GM23338 (cell line): ENCODE measurements around the gene ARL15. TPM values are rescaled to one million over a fixed set of nuclear protein-coding genes. Genes with fewer than 3 reads are reported as not detected.

ENCODE experiments used
- ATAC-seq: fragments of 200-7000 bp; cut with Tn5 transposase; 3 replicates; pipeline ENCODE4 v1.9.1; 2020
- DNase-seq: peaks from one replicate; pipeline ENCODE4 v3.0.0-alpha.2; 2015; ENCODE audit warnings: low spot score
- H2AFZ ChIP-seq: fragments of 200-600 bp; sonication (generic); 2 replicates; pipeline ENCODE4 v1.8.0; 2016; ENCODE audit warnings: antibody characterized with exemption, mild to moderate bottlenecking, moderate library complexity
- H3F3A ChIP-seq: fragments of 200-600 bp; sonication (generic); replicated peaks from 2 replicates; pipeline ENCODE4 v1.8.0; 2017; ENCODE audit warnings: antibody characterized with exemption, mixed run types, low read depth
- H3K27ac ChIP-seq: fragments of 200-600 bp; sonication (generic); 2 replicates; pipeline ENCODE4 v1.6.1; 2016; ENCODE audit warnings: low read depth
- H3K27me3 ChIP-seq: fragments of 200-600 bp; sonication (generic); 2 replicates; pipeline ENCODE4 v1.8.0; 2016; ENCODE audit warnings: mild to moderate bottlenecking, mixed run types, moderate library complexity; ENCODE audit not compliant: insufficient read depth
- H3K36me3 ChIP-seq: fragments of 200-600 bp; sonication (generic); 2 replicates; pipeline ENCODE4 v1.8.0; 2016; ENCODE audit warnings: mild to moderate bottlenecking; ENCODE audit not compliant: insufficient read depth
- H3K4me1 ChIP-seq: fragments of 200-600 bp; sonication (generic); 2 replicates; pipeline ENCODE4 v1.8.0; 2016; ENCODE audit warnings: mild to moderate bottlenecking, moderate library complexity; ENCODE audit not compliant: insufficient read depth
- H3K4me2 ChIP-seq: fragments of 200-600 bp; sonication (generic); 2 replicates; pipeline ENCODE4 v1.7.1; 2017; ENCODE audit warnings: mixed run types
- H3K4me3 ChIP-seq: fragments of 200-600 bp; sonication (generic); 2 replicates; pipeline ENCODE4 v1.6.1; 2016; ENCODE audit warnings: mixed run types
- H3K79me2 ChIP-seq: fragments of 200-600 bp; sonication (generic); replicated peaks from 2 replicates; pipeline ENCODE4 v1.8.0; 2017; ENCODE audit warnings: mild to moderate bottlenecking; ENCODE audit not compliant: insufficient read depth
- H3K9me2 ChIP-seq: fragments of 200-600 bp; sonication (generic); 2 replicates; pipeline ENCODE4 v1.8.0; 2017; ENCODE audit not compliant: insufficient read depth
- H4K20me1 ChIP-seq: fragments of 200-600 bp; sonication (generic); replicated peaks from 2 replicates; pipeline ENCODE4 v1.8.0; 2017; ENCODE audit warnings: mild to moderate bottlenecking; ENCODE audit not compliant: insufficient read depth
- H3K27ac Mint-ChIP-seq: 2 replicates; pipeline ENCODE4 v1.8.0; 2020; ENCODE audit warnings: inconsistent platforms, mild to moderate bottlenecking, moderate library complexity, mixed read lengths
- H3K27me3 Mint-ChIP-seq: 3 replicates; pipeline ENCODE4 v1.8.0; 2022; ENCODE audit warnings: low read depth, mild to moderate bottlenecking, moderate library complexity, mixed read lengths, inconsistent platforms; ENCODE audit not compliant: insufficient read depth, poor library complexity
- H3K36me3 Mint-ChIP-seq: 3 replicates; pipeline ENCODE4 v1.8.0; 2021; ENCODE audit warnings: low read depth, mild to moderate bottlenecking, inconsistent platforms, moderate library complexity, mixed read lengths
- H3K4me1 Mint-ChIP-seq: 3 replicates; pipeline ENCODE4 v1.8.0; 2020; ENCODE audit warnings: mild to moderate bottlenecking, inconsistent platforms, mixed read lengths
- H3K4me3 Mint-ChIP-seq: 3 replicates; pipeline ENCODE4 v1.8.0; 2021; ENCODE audit warnings: moderate library complexity, mild to moderate bottlenecking, inconsistent platforms, mixed read lengths
- H3K9me3 Mint-ChIP-seq: 3 replicates; pipeline ENCODE4 v1.8.0; 2020; ENCODE audit warnings: moderate library complexity, mild to moderate bottlenecking, inconsistent platforms, mixed read lengths
- CREB1 ChIP-seq: fragments of 250-450 bp; sonication (Bioruptor Pico); IDR thresholded peaks from 2 replicates; pipeline ENCODE4 v1.5.0; 2020; ENCODE audit warnings: low read depth, mild to moderate bottlenecking, moderate library complexity
- CTCF ChIP-seq, 2 experiments: fragments of 200-600 bp in 1 of 2; sonication (generic) in 1 of 2; conservative IDR thresholded peaks; 2 replicates each; pipeline versions ENCODE4 v1.5.1 to v1.6.1; 2016 to 2017; ENCODE audit warnings: antibody characterized with exemption in 2 of 2, low read depth in 2 of 2, mild to moderate bottlenecking in 2 of 2, moderate library complexity in 1 of 2
- ETS1 ChIP-seq: IDR thresholded peaks from 2 replicates; pipeline ENCODE4 v1.6.1; 2016; ENCODE audit warnings: antibody characterized with exemption
- EZH2 ChIP-seq: fragments of 200-600 bp; sonication (generic); IDR thresholded peaks from one replicate; pipeline ENCODE4 v1.8.0; 2017; ENCODE audit warnings: antibody characterized with exemption, mild to moderate bottlenecking, low read depth; ENCODE audit not compliant: unreplicated experiment
- EZH2phosphoT487 ChIP-seq: fragments of 200-600 bp; sonication (generic); IDR thresholded peaks from one replicate; pipeline ENCODE4 v1.8.1; 2018; ENCODE audit warnings: antibody characterized with exemption; ENCODE audit not compliant: unreplicated experiment
- JUNB ChIP-seq: IDR thresholded peaks from one replicate; pipeline ENCODE4 v1.6.1; 2016; ENCODE audit warnings: antibody characterized with exemption; ENCODE audit not compliant: unreplicated experiment
- NANOG ChIP-seq: IDR thresholded peaks from 2 replicates; pipeline ENCODE4 v1.6.1; 2016; ENCODE audit warnings: antibody characterized with exemption, borderline replicate concordance
- POLR2AphosphoS5 ChIP-seq: IDR thresholded peaks from 2 replicates; pipeline ENCODE4 v1.6.1; 2016; ENCODE audit warnings: antibody characterized with exemption, low read depth
- REST ChIP-seq: IDR thresholded peaks from one replicate; pipeline ENCODE4 v1.6.1; 2018; ENCODE audit warnings: antibody characterized with exemption; ENCODE audit not compliant: unreplicated experiment
- STAT1 ChIP-seq: IDR thresholded peaks from one replicate; pipeline ENCODE4 v1.6.1; 2016; ENCODE audit warnings: antibody characterized with exemption; ENCODE audit not compliant: unreplicated experiment
- ZNF114 ChIP-seq: fragments of 250-450 bp; sonication (Bioruptor Pico); IDR thresholded peaks from 2 replicates; pipeline ENCODE4 v1.5.0; 2020; ENCODE audit warnings: mild to moderate bottlenecking, moderate library complexity
- ZNF331 ChIP-seq: fragments of 250-450 bp; sonication (Bioruptor Pico); IDR thresholded peaks from 2 replicates; pipeline ENCODE4 v1.5.0; 2020; ENCODE audit warnings: low read depth, mild to moderate bottlenecking, moderate library complexity
- ZNF462 ChIP-seq: fragments of 250-450 bp; sonication (Bioruptor Pico); IDR thresholded peaks from 2 replicates; pipeline ENCODE4 v1.5.0; 2020; ENCODE audit warnings: mild to moderate bottlenecking, moderate library complexity
- polyA plus RNA-seq: library from polyadenylated mRNA; unstranded; fragments of >200 nt; fragmentation: Nextera tagmentation; extraction: Ambion mirVana; gene quantifications from 2 replicates; pipeline ENCODE4 v1.2.1, GENCODE V29; 2016
- total RNA-seq: library from RNA; depleted of rRNA; stranded (reverse); fragments of >200 nt; shearing (Covaris generic); gene quantifications from 2 replicates; pipeline ENCODE4 v1.2.3, GENCODE V29; 2014

The ARL15 gene
- total and polyA plus RNA-seq, 2 experiments from 2014 or later = 13.0 to 54.0 TPM

- no peaks in the 10 kb centered on the region for H3K9me3 Mint-ChIP-seq
- peaks cover 28% of the 10 kb centered on the region for H3K4me1 ChIP-seq
- no peaks in the 10 kb centered on the region for H3K79me2 ChIP-seq
- no peak for ATAC-seq
- H3K4me3 ChIP-seq = no peak overlapping the region
- H2AFZ ChIP-seq = no peak overlapping the region
- H3K27me3 ChIP-seq = no peaks in the 10 kb centered on the region
- no peak overlapping the region for H3K4me3 Mint-ChIP-seq
- TF ChIP-seq ETS1 (no peak), JUNB (no peak), ZNF114 (CRISPR knock-in tag) (no peak), ZNF331 (no peak), REST (no peak), POLR2AphosphoS5 (no peak), EZH2phosphoT487 (no peak), CREB1 (CRISPR knock-in tag) (no peak), EZH2 (no peak), NANOG (no peak), ZNF462 (CRISPR knock-in tag) (no peak), CTCF (conservative IDR thresholded peaks at IDR 0.05; ENCODE audit: low read depth in 2 of 2) (no peak), STAT1 (no peak)
- DNase-seq = no peak
- peaks cover 4% of the 10 kb centered on the region for H3K27me3 Mint-ChIP-seq
- H3K4me1 Mint-ChIP-seq = peaks cover 42% of the 10 kb centered on the region
- H4K20me1 ChIP-seq = no peaks in the 10 kb centered on the region
- H3K36me3 Mint-ChIP-seq = no peaks in the 10 kb centered on the region
- no peak overlapping the region for H3K27ac ChIP-seq
- H3K36me3 ChIP-seq = no peaks in the 10 kb centered on the region
- no peak overlapping the region for H3K4me2 ChIP-seq
- no peaks in the 10 kb centered on the region for H3F3A ChIP-seq
- H3K27ac Mint-ChIP-seq = no peak overlapping the region
- no peaks in the 10 kb centered on the region for H3K9me2 ChIP-seq
Measured at GRCh38 chr5:54093861-54094260, 216.5 kb downstream of the ARL15 start.
